HFFc6 (cell line): ENCODE measurements around the gene CBR3. TPM values are rescaled to one million over a fixed set of nuclear protein-coding genes. Genes with fewer than 3 reads are reported as not detected.
A peak's percentile ranks its signal among the peaks of the same experiment; 100 is the strongest.

Experiments used
- DNase-seq: peaks from one replicate; pipeline ENCODE4 v3.0.0-alpha.2; 2018
- H3K27ac Mint-ChIP-seq: 2 replicates; pipeline ENCODE4 v1.8.0; 2020; ENCODE audit warnings: mild to moderate bottlenecking, mixed read lengths
- H3K27me3 Mint-ChIP-seq: 2 replicates; pipeline ENCODE4 v1.8.0; 2021; ENCODE audit warnings: mild to moderate bottlenecking, moderate library complexity, mixed read lengths; ENCODE audit not compliant: insufficient read depth
- H3K36me3 Mint-ChIP-seq: 2 replicates; pipeline ENCODE4 v1.8.0; 2021; ENCODE audit warnings: low read depth, mixed read lengths
- H3K4me1 Mint-ChIP-seq: 2 replicates; pipeline ENCODE4 v1.8.0; 2020; ENCODE audit warnings: low read depth, mixed read lengths
- H3K4me3 Mint-ChIP-seq: 2 replicates; pipeline ENCODE4 v1.8.0; 2020; ENCODE audit warnings: mild to moderate bottlenecking, moderate library complexity, mixed read lengths
- H3K9me3 Mint-ChIP-seq: 2 replicates; pipeline ENCODE4 v1.8.0; 2020; ENCODE audit warnings: mild to moderate bottlenecking, mixed read lengths
- CTCF ChIP-seq: fragments of 200-600 bp; sonication (generic); IDR thresholded peaks from 2 replicates; pipeline ENCODE4 v1.5.0; 2021; ENCODE audit warnings: antibody characterized with exemption, mild to moderate bottlenecking
- total RNA-seq, 6 experiments: library from RNA; stranded (reverse); fragmentation: NEBNext Ultra II Directional; extraction: Animal tissue kit (Norgen Biotek cat#: 25700); gene quantifications; 2 replicates in 1 of 6; 3 replicates in 5 of 6; pipeline ENCODE4 v1.2.3, GENCODE V29; 2021

Gene CBR3
- total RNA-seq, 6 experiments from 2014 or later = 15.1 to 25.9 (median 23.5) TPM

GRCh38 chr21:36100971-36101641 lies 33.8 kb upstream of the CBR3 start:
- TF ChIP-seq CTCF = no peak
- H3K27me3 Mint-ChIP-seq = peaks cover 30% of the 10 kb centered on the region
- H3K4me3 Mint-ChIP-seq = no peak overlapping the region
- peaks cover 42% of the 10 kb centered on the region for H3K4me1 Mint-ChIP-seq
- DNase-seq = no peak
- H3K27ac Mint-ChIP-seq = no peak overlapping the region
- no peaks in the 10 kb centered on the region for H3K36me3 Mint-ChIP-seq
- no peaks in the 10 kb centered on the region for H3K9me3 Mint-ChIP-seq

- no peak for TF ChIP-seq CTCF
- peaks cover 24% of the 10 kb centered on the region; the same call in 1 of the 2 replicates for H3K4me1 Mint-ChIP-seq
- no peak overlapping the region for H3K27ac Mint-ChIP-seq
These were observed 31.4 kb upstream of the CBR3 start for GRCh38 chr21:36103434-36103833.

GRCh38 chr21:36104317-36105300 lies 30.3 kb upstream of the CBR3 start:
- H3K36me3 Mint-ChIP-seq = no peaks in the 10 kb centered on the region
- H3K4me1 Mint-ChIP-seq = peaks cover 24% of the 10 kb centered on the region; the same call in 1 of the 2 replicates
- peak overlapping the region; percentile 54; the same call in 1 of the 2 replicates for H3K27ac Mint-ChIP-seq
- peaks cover 26% of the 10 kb centered on the region for H3K27me3 Mint-ChIP-seq
- peak overlapping the region; percentile 79 for H3K4me3 Mint-ChIP-seq
- no peak for DNase-seq
- TF ChIP-seq CTCF = peak; percentile 76
- no peaks in the 10 kb centered on the region; the same call in 1 of the 2 replicates for H3K9me3 Mint-ChIP-seq

More at GRCh38 chr21:36103434-36103833, 31.4 kb upstream of the CBR3 start:
- H3K4me3 Mint-ChIP-seq = no peak overlapping the region
- peaks cover 26% of the 10 kb centered on the region for H3K27me3 Mint-ChIP-seq
- DNase-seq = no peak
- no peaks in the 10 kb centered on the region; the same call in 1 of the 2 replicates for H3K9me3 Mint-ChIP-seq
- no peaks in the 10 kb centered on the region for H3K36me3 Mint-ChIP-seq

GRCh38 chr21:36105327-36105842 lies 29.5 kb upstream of the CBR3 start:
- H3K27me3 Mint-ChIP-seq = peaks cover 21% of the 10 kb centered on the region
- no peaks in the 10 kb centered on the region for H3K36me3 Mint-ChIP-seq
- peak overlapping the region; percentile 79; the same call in 1 of the 2 replicates for H3K4me3 Mint-ChIP-seq
- H3K27ac Mint-ChIP-seq = peak overlapping the region; percentile 54; the same call in 1 of the 2 replicates
- no peak for DNase-seq
- TF ChIP-seq CTCF = no peak
- H3K4me1 Mint-ChIP-seq = peaks cover 24% of the 10 kb centered on the region; the same call in 1 of the 2 replicates
- H3K9me3 Mint-ChIP-seq = no peaks in the 10 kb centered on the region; the same call in 1 of the 2 replicates

GRCh38 chr21:36109868-36110267 lies 25.0 kb upstream of the CBR3 start:
- Mint-ChIP-seq H3K27me3 (peaks cover 10% of the 10 kb centered on the region), H3K4me1 (peaks cover 28% of the 10 kb centered on the region), H3K36me3 (no peaks in the 10 kb centered on the region), H3K9me3 (no peaks in the 10 kb centered on the region; the same call in 1 of the 2 replicates), H3K4me3 (no peak overlapping the region), H3K27ac (no peak overlapping the region)
- DNase-seq = no peak
- TF ChIP-seq CTCF = no peak
